Kidney (tissue), 14 donors: Measurements from ENCODE around the gene ARVCF. TPM values are rescaled to one million over a fixed set of nuclear protein-coding genes. Genes with fewer than 3 reads are reported as not detected.

Experiments
- DNase-seq, 5 donors: peaks; one replicate each; pipeline ENCODE4 v3.0.0-alpha.2; 2013 to 2020
- FAIRE-seq: peaks from 2 replicates; lab custom pipeline; 2012; peaks lifted over from hg19 to GRCh38; lab: Jason Lieb, UNC
- H3K27ac ChIP-seq, 2 donors: one replicate each; pipeline ENCODE4 v1.7.0; 2013; ENCODE audit warnings: low read depth in 2 of 2, low read length in 2 of 2, inconsistent platforms in 1 of 2
- H3K27me3 ChIP-seq: one replicate; pipeline ENCODE4 v1.7.1; 2013; ENCODE audit warnings: low read length, inconsistent platforms; ENCODE audit not compliant: control insufficient read depth, insufficient read depth
- H3K36me3 ChIP-seq, 3 donors: one replicate each; pipeline versions ENCODE4 v1.7.0 to v1.7.1; 2013; ENCODE audit warnings: low read length in 3 of 3, control low read depth in 1 of 3, inconsistent platforms in 1 of 3; ENCODE audit not compliant: insufficient read depth in 3 of 3, control insufficient read depth in 2 of 3
- H3K4me1 ChIP-seq, 3 donors: one replicate each; pipeline versions ENCODE4 v1.7.0 to v1.7.1; 2013; ENCODE audit warnings: low read length in 3 of 3, inconsistent platforms in 1 of 3, low read depth in 1 of 3; ENCODE audit not compliant: control insufficient read depth in 2 of 3, insufficient read depth in 2 of 3
- H3K4me3 ChIP-seq, 3 donors: one replicate each; pipeline versions ENCODE4 v1.7.0 to v1.8.1; 2013; ENCODE audit warnings: low read length in 3 of 3, control low read depth in 1 of 3, inconsistent platforms in 1 of 3
- H3K9ac ChIP-seq, 3 donors: one replicate each; pipeline versions ENCODE4 v1.7.0 to v1.7.1; 2013; ENCODE audit warnings: low read length in 3 of 3, control low read depth in 1 of 3, inconsistent platforms in 1 of 3
- H3K9me3 ChIP-seq, 3 donors: one replicate each; pipeline versions ENCODE4 v1.7.0 to v1.7.1; 2013; ENCODE audit warnings: low read length in 3 of 3, control low read depth in 1 of 3, inconsistent platforms in 1 of 3; ENCODE audit not compliant: control insufficient read depth in 2 of 3, insufficient read depth in 1 of 3
- intact Hi-C: fragments of 100-400 bp; cut with DNase I; formaldehyde crosslinking; loops from one replicate; pipeline ENCODE4 v1.11.1; 2022
- polyA plus RNA-seq: library from polyadenylated mRNA; stranded (reverse); fragments of 350-450 nt; fragmentation: Illumina TruSeq; extraction: RNeasy Lipid Tissue Mini Kit (QIAGEN cat#74804); gene quantifications from one replicate; pipeline ENCODE4 v1.2.3, GENCODE V29; 2014; ENCODE audit warnings: low read depth, low replicate concordance; ENCODE audit not compliant: insufficient read depth
- total RNA-seq: library from RNA; stranded (reverse); fragmentation: NEBNext Ultra II Directional; extraction: Animal tissue kit (Norgen Biotek cat#: 25700); gene quantifications from one replicate; pipeline ENCODE4 v1.2.1, GENCODE V29; 2021
- TF ChIP-seq, protein P1 (sequence below): IDR thresholded peaks from 3 replicates; pipeline ENCODE4 v1.5.1; 2012; ENCODE audit warnings: mild to moderate bottlenecking, moderate library complexity, borderline replicate concordance; ENCODE audit not compliant: insufficient read depth; ENCODE audit errors: extremely low read depth
- donor health status: control.
- donor health status: control.
- donor health status: control.
- donor health status: control.
- donor health status: control.
- donor health status: DM: yes; HTN: yes; CAD: no.
- donor health status: Normal renal cell carcinoma (clear cell type).

ARVCF gene
- total and polyA plus RNA-seq, 2 donors from 2014 or later: 16.0 to 21.9 TPM

DNA sequence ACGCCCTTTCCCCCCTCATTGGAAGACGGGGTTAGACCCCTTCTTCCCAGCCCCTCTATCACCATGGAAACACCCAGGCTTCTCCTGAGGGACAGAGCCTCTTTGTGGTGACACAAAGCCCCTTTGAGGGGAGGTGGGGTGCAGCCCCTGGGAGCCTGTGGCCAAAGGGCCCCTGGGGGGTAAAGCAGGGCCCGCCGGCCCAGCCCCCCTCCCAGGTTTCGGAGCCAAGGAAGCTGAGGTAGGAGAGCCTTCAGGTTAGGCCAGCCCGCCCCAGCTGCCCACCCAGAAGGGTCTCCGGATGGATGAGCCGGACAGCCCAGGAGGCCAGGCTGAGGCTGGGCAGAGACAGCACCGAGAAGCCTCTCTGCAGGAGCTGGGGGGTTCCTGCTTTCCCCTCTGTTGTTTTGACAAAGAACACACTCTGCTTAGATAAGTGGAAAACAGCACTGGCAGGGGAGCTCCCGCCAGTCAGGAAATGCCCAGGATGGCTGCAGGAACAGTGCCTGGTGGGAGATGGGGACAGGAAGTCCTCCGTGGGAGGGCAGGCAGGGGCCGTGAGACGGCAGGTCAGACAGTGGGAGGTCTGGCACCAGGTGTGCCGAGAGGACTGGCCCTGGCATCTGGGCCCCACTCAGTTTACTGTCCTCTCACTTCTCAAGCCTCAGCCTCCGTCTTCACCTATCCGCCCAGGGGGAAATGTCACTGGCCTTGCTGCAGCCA lies 18.2 kb downstream of the ARVCF start:
- Histone ChIP-seq H3K27me3 (no peaks in the 10 kb centered on the region), H3K9ac (no peak overlapping the region), H3K27ac (no peak overlapping the region), H3K4me1 (peaks cover 0 to 31% (median 13%) of the 10 kb centered on the region in 3 donors), H3K36me3 (no peaks in the 10 kb centered on the region), H3K4me3 (no peak overlapping the region), H3K9me3 (peaks cover 0 to 2% (median 0%) of the 10 kb centered on the region in 3 donors)
- FAIRE-seq: no peak
- peak in 1 of 5 donors; percentile 71 for DNase-seq
- intact Hi-C loops: no loop called here
- TF ChIP-seq, protein P1, sequence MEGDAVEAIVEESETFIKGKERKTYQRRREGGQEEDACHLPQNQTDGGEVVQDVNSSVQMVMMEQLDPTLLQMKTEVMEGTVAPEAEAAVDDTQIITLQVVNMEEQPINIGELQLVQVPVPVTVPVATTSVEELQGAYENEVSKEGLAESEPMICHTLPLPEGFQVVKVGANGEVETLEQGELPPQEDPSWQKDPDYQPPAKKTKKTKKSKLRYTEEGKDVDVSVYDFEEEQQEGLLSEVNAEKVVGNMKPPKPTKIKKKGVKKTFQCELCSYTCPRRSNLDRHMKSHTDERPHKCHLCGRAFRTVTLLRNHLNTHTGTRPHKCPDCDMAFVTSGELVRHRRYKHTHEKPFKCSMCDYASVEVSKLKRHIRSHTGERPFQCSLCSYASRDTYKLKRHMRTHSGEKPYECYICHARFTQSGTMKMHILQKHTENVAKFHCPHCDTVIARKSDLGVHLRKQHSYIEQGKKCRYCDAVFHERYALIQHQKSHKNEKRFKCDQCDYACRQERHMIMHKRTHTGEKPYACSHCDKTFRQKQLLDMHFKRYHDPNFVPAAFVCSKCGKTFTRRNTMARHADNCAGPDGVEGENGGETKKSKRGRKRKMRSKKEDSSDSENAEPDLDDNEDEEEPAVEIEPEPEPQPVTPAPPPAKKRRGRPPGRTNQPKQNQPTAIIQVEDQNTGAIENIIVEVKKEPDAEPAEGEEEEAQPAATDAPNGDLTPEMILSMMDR: no peak

DNA sequence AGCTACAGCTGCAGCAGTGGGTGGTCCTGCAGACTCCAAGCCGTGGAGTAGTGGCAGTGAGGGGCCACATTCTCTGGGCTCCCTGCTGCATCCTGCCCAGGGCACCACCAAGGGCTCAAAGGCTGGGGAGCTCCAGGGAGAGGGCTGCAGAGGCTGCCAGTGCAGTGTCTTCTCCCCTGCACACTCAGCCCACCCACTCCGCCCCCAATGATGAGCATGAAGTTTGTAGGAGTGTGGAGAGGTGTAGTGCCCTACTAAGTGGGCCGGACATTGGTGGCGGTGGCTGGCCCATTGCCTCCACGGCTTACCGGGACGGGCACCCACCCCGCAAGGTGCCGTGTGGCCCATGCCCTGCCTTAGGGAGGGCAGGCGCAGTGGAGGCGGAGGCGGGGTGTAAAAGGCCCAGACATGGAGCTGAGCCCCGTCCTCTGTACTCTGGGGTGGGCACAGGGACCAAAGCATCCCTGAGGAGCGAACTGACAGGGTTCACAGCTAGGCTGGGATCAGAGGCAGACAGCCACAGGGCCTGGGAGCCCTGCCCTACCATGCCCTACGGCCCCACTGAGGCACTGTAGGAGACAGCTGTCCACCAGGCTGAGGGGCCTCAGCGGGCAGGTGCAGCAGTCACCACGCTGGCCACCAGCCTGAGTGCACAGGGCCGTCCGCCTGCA lies 18.9 kb downstream of the ARVCF start:
- no peak overlapping the region for H3K27ac ChIP-seq
- DNase-seq: peak in 1 of 5 donors; percentile 60
- intact Hi-C loops: no loop called here
- H3K4me1 ChIP-seq: peaks cover 0 to 32% (median 13%) of the 10 kb centered on the region in 3 donors
- H3K27me3 ChIP-seq: no peaks in the 10 kb centered on the region
- TF ChIP-seq, protein P1: no peak
- H3K9me3 ChIP-seq: no peaks in the 10 kb centered on the region
- no peak for FAIRE-seq
- H3K36me3 ChIP-seq: no peaks in the 10 kb centered on the region
- no peak overlapping the region for H3K9ac ChIP-seq
- H3K4me3 ChIP-seq: no peak overlapping the region

DNA sequence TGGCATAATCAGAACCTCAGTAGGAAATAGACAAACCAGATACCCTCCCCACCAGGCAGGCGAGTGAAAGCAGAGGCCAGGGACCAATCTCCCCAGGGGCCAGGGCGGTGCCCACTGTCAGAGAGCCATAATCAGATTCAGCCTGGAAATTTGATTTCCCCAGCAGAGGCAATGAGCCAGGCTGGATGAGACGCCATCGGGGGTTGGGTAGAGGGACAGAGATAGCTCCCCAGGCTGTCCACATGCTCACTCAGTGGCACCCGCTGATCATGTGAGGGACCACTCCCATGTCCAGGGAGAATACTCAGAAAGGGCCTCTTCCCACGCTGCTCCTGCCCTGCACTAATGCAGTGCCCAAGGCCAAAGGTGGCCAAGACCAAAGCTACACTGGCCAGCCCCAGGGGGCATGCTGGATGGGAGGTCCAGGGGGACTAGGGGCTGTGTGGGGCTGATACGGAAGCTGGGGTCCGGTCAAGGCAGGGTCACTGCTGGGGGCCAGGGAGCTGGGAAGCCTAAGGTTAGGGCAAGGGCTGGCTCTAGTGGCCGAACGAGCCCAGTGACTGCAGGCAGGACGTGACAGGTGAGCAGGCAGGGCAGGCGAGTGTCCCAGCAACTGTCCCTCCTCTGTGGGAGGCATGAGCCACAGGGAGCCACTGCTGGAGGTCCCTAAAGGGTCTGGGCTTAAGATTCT lies 19.8 kb downstream of the ARVCF start:
- FAIRE-seq: no peak
- H3K9ac ChIP-seq: no peak overlapping the region
- DNase-seq: peak in 1 of 5 donors; percentile 66
- H3K27ac ChIP-seq: no peak overlapping the region
- no peak overlapping the region for H3K4me3 ChIP-seq
- no peaks in the 10 kb centered on the region for H3K36me3 ChIP-seq
- no peaks in the 10 kb centered on the region for H3K9me3 ChIP-seq
- H3K4me1 ChIP-seq: peaks cover 0 to 33% (median 13%) of the 10 kb centered on the region in 3 donors
- TF ChIP-seq, protein P1: no peak
- no peaks in the 10 kb centered on the region for H3K27me3 ChIP-seq
- intact Hi-C loops: no loop called here
